ENCODE results near the gene ADK. TPM values are rescaled to one million over a fixed set of nuclear protein-coding genes. Genes with fewer than 3 reads are reported as not detected.
A peak's percentile ranks its signal among the peaks of the same experiment; 100 is the strongest.

ADK gene
- total RNA-seq, 3 donors from 2014 or later (not counting 1 experiment from before 2014, with no cell fraction given): 13.4 to 16.1 (median 14.1) TPM

GRCh38 chr10:74383642-74384041 lies 232.6 kb downstream of the ADK start:
- Mint-ChIP-seq H3K4me1 (peaks cover 0 to 5% of the 10 kb centered on the region in 2 donors), H3K4me3 (no peak overlapping the region), H3K27me3 (ENCODE audit: low read depth in 2 of 2) (no peaks in the 10 kb centered on the region), H3K27ac (no peak overlapping the region), H3K9me3 (no peaks in the 10 kb centered on the region), H3K36me3 (no peaks in the 10 kb centered on the region)
- Histone ChIP-seq H3K27ac (ENCODE audit: low read length) (no peak overlapping the region), H3K27me3 (ENCODE audit: control insufficient read depth, insufficient read depth, low read length) (no peaks in the 10 kb centered on the region), H3K4me1 (ENCODE audit: control insufficient read depth, insufficient read depth, low read length) (no peaks in the 10 kb centered on the region), H3K4me3 (ENCODE audit: low read length) (no peak overlapping the region), H3K36me3 (ENCODE audit: control insufficient read depth, insufficient read depth, low read length) (no peaks in the 10 kb centered on the region), H3K9me3 (ENCODE audit: control insufficient read depth, insufficient read depth, low read length) (no peaks in the 10 kb centered on the region)
- DNase-seq (peak in 1 of 2 donors; percentile 20), ATAC-seq (no peak)
- TF ChIP-seq CTCF (IDR thresholded peaks at IDR 0.05): no peak
- intact Hi-C loops (cut with micrococcal nuclease): no loop called here

DNA sequence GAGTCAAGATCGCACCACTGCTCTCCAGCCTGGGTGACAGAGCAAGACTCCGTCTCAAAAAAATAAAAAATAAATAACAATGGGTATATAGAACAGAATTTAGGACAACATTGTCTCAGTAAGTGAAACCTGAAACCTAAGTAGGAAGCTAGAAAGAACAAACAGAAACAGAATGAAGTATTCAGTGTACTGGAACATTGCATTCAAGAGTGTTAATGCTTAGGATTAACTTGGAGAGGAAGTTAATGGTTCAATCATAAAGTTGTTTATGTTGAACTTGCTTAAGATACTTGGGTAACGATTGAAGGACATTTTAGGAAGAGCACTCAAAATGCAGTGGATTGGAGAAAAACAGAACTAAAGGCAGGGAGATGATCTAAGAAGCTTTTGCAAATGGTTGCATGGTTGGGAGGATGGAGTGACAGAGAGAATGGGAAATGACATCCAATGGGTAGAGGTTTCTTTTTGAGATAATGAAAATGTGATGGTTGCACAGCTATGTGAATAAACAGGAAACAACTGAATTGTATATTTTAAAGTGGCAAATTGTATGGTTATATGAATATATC lies 233.7 kb downstream of the ADK start:
- Histone ChIP-seq H3K27ac (ENCODE audit: low read length) (no peak overlapping the region), H3K36me3 (ENCODE audit: control insufficient read depth, insufficient read depth, low read length) (no peaks in the 10 kb centered on the region), H3K27me3 (ENCODE audit: control insufficient read depth, insufficient read depth, low read length) (no peaks in the 10 kb centered on the region), H3K9me3 (ENCODE audit: control insufficient read depth, insufficient read depth, low read length) (no peaks in the 10 kb centered on the region), H3K4me1 (ENCODE audit: control insufficient read depth, insufficient read depth, low read length) (no peaks in the 10 kb centered on the region), H3K4me3 (ENCODE audit: low read length) (no peak overlapping the region)
- Mint-ChIP-seq H3K9me3 (no peaks in the 10 kb centered on the region), H3K27me3 (ENCODE audit: low read depth in 2 of 2) (no peaks in the 10 kb centered on the region), H3K27ac (no peak overlapping the region), H3K36me3 (no peaks in the 10 kb centered on the region), H3K4me1 (peaks cover 0 to 8% of the 10 kb centered on the region in 2 donors), H3K4me3 (no peak overlapping the region)
- ATAC-seq (no peak), DNase-seq (no peak)
- no peak for TF ChIP-seq CTCF (IDR thresholded peaks at IDR 0.05)
- intact Hi-C loops (cut with micrococcal nuclease): no loop called here
- WGBS (ENCODE audit: insufficient coverage): 88% methylated on average over 2 of the region's 3 CpGs

GRCh38 chr10:74388801-74389200 lies 237.8 kb downstream of the ADK start:
- H3K4me3 ChIP-seq (ENCODE audit: low read length): no peak overlapping the region
- no peak overlapping the region for H3K27ac ChIP-seq (ENCODE audit: low read length)
- Mint-ChIP-seq H3K4me3 (no peak overlapping the region), H3K27ac (no peak overlapping the region), H3K27me3 (ENCODE audit: low read depth in 2 of 2) (no peaks in the 10 kb centered on the region), H3K9me3 (no peaks in the 10 kb centered on the region), H3K36me3 (no peaks in the 10 kb centered on the region), H3K4me1 (peaks cover 0 to 4% of the 10 kb centered on the region in 2 donors)
- H3K27me3 ChIP-seq (ENCODE audit: control insufficient read depth, insufficient read depth, low read length): no peaks in the 10 kb centered on the region
- H3K9me3 ChIP-seq (ENCODE audit: control insufficient read depth, insufficient read depth, low read length): no peaks in the 10 kb centered on the region
- no peaks in the 10 kb centered on the region for H3K4me1 ChIP-seq (ENCODE audit: control insufficient read depth, insufficient read depth, low read length)
- no peaks in the 10 kb centered on the region for H3K36me3 ChIP-seq (ENCODE audit: control insufficient read depth, insufficient read depth, low read length)
- no peak for TF ChIP-seq CTCF (IDR thresholded peaks at IDR 0.05)
- no peak for ATAC-seq
- DNase-seq: no peak
- intact Hi-C loops (cut with micrococcal nuclease): no loop called here

GRCh38 chr10:74391786-74392185 lies 240.8 kb downstream of the ADK start:
- intact Hi-C loops (cut with micrococcal nuclease): no loop called here
- no peak for TF ChIP-seq CTCF (IDR thresholded peaks at IDR 0.05)
- peaks cover 0 to 4% of the 10 kb centered on the region in 2 donors for H3K4me1 Mint-ChIP-seq
- H3K27ac Mint-ChIP-seq: no peak overlapping the region
- H3K36me3 Mint-ChIP-seq: no peaks in the 10 kb centered on the region
- Histone ChIP-seq H3K4me3 (ENCODE audit: low read length) (no peak overlapping the region), H3K27me3 (ENCODE audit: control insufficient read depth, insufficient read depth, low read length) (no peaks in the 10 kb centered on the region), H3K27ac (ENCODE audit: low read length) (no peak overlapping the region), H3K9me3 (ENCODE audit: control insufficient read depth, insufficient read depth, low read length) (no peaks in the 10 kb centered on the region), H3K36me3 (ENCODE audit: control insufficient read depth, insufficient read depth, low read length) (peaks cover 8% of the 10 kb centered on the region), H3K4me1 (ENCODE audit: control insufficient read depth, insufficient read depth, low read length) (no peaks in the 10 kb centered on the region)
- no peaks in the 10 kb centered on the region for H3K27me3 Mint-ChIP-seq (ENCODE audit: low read depth in 2 of 2)
- ATAC-seq (no peak), DNase-seq (no peak)
- no peaks in the 10 kb centered on the region for H3K9me3 Mint-ChIP-seq
- no peak overlapping the region for H3K4me3 Mint-ChIP-seq
- 78% methylated on average over 1 of the region's 1 CpG for WGBS (ENCODE audit: insufficient coverage)
